ENCODE data around the gene DSCAML1. TPM values are rescaled to one million over a fixed set of nuclear protein-coding genes. Genes with fewer than 3 reads are reported as not detected.

Gene DSCAML1
- total RNA-seq, 2 experiments from 2014 or later = 0.42 to 1.4 TPM

DNA sequence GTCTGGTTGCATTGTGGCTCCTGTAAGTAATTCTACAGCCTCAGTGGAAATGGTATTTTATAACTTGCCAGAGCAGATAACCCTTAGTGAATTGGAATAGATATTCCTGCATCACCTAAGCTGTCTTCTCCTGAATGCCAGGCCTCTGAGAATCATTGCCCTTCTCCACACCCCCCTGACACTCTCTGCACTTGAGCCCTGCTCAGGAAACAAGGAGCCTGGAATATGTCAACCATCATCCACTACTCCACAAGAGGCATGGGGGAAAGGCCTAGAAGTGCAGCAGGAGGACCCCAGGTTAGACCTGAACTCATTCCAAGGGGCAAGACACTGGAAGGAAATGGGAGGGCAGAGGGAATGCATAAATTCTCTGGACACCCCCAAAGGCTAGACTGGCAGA lies 72.4 kb downstream of the DSCAML1 start:
- peaks cover 12% of the 10 kb centered on the region for H3K27me3 Mint-ChIP-seq
- no peaks in the 10 kb centered on the region for H3K9me3 Mint-ChIP-seq (ENCODE audit: low read depth)
- no peak overlapping the region for H3K4me3 Mint-ChIP-seq
- CTCF ChIA-PET = no interaction called here
- DNase-seq (no peak), ATAC-seq (no peak)
- H3K27ac Mint-ChIP-seq = no peak overlapping the region
- H3K4me1 Mint-ChIP-seq = no peaks in the 10 kb centered on the region
- no peaks in the 10 kb centered on the region for H3K36me3 Mint-ChIP-seq

DNA sequence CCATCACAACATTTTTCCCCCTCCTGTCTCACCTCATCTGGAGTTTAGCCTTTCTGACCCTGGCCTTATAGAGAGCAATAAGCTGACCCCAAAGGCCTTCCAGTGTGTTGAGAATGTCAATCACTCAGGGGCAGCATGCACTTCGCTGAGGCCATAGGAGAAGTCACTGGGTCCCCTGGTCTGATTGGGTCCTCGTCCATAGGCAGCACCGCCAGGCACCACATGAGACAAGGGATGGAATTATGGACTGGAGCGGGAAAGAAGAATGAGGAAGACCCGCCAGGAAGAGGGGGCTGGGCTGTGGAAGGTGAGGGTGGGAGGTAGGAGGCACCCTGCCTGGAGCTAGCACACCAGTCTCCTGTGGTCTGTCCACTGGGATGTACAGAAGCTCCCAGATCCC lies 72.9 kb downstream of the DSCAML1 start:
- no peak overlapping the region for H3K27ac Mint-ChIP-seq
- H3K27me3 Mint-ChIP-seq = peaks cover 10% of the 10 kb centered on the region
- no peaks in the 10 kb centered on the region for H3K9me3 Mint-ChIP-seq (ENCODE audit: low read depth)
- H3K4me3 Mint-ChIP-seq = no peak overlapping the region
- DNase-seq = no peak
- CTCF ChIA-PET = no interaction called here
- no peak for ATAC-seq
- no peaks in the 10 kb centered on the region for H3K36me3 Mint-ChIP-seq
- H3K4me1 Mint-ChIP-seq = no peaks in the 10 kb centered on the region

DNA sequence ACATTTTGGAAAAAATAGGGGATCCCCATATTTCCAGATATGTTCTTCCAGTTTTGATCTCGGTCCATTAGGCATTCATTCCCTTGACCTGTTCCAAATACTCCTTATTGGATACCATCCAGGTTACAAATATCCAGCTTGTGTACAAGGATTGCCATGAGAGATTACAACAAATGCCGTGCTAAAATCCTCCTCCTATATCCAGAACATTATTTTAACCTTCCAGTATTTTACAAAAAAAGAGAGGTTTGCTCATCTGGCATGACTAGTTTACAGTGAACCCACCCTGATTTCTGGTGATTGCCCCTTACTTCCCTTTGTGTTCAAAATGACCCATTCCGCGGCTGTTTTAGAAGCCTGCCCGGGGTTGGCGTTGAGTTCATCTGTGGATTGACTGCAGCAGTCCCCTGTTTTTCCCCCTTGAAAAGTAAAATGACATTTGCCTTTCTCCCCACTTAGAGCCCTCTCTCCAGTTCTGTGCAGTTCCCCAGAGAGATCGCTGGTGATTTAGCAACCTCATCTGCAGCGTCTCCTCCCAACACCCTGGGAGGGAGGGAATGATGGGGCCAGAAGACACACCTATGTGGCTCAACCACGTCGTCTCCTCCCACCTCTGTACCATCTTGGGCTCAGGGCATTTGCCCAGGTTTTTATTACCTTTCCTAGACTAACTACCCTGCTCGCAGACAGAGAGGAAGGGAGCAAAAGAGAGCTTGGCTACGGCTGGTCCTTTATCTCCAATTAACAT lies 73.6 kb downstream of the DSCAML1 start:
- H3K4me3 Mint-ChIP-seq = no peak overlapping the region
- no peak overlapping the region for H3K27ac Mint-ChIP-seq
- H3K27me3 Mint-ChIP-seq = peaks cover 12% of the 10 kb centered on the region
- ATAC-seq = no peak
- H3K9me3 Mint-ChIP-seq (ENCODE audit: low read depth) = no peaks in the 10 kb centered on the region
- no peak for DNase-seq
- no peaks in the 10 kb centered on the region for H3K4me1 Mint-ChIP-seq
- CTCF ChIA-PET = no interaction called here
- no peaks in the 10 kb centered on the region for H3K36me3 Mint-ChIP-seq

DNA sequence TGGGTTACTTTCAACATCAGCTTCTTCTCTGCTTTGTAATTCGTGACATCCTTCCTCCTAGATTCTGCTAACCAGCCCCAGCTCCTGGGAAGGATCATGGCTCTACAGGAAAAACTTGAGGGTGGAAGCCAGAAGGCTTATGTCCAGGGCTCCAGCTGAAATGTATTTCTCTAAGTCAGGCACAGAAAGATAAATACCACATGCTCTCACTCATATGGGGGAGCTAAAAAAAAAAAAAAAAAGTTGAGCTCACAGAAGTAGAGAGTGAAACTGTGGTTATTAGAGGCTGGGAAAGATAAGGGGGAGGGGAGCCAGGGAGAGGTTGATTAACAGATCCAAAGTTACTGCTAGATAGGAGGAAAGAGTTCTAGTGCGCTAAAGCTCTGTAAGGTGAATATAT lies 74.9 kb downstream of the DSCAML1 start:
- ATAC-seq (no peak), DNase-seq (no peak)
- CTCF ChIA-PET = interaction anchor here (0.7 kb wide), 1 partner anchor 10 kb away, joined by 4 read pairs; no protein-coding TSS in a partner anchor
- no peaks in the 10 kb centered on the region for H3K4me1 Mint-ChIP-seq
- H3K27ac Mint-ChIP-seq = no peak overlapping the region
- H3K27me3 Mint-ChIP-seq = peaks cover 6% of the 10 kb centered on the region
- H3K36me3 Mint-ChIP-seq = no peaks in the 10 kb centered on the region
- H3K4me3 Mint-ChIP-seq = no peak overlapping the region
- no peaks in the 10 kb centered on the region for H3K9me3 Mint-ChIP-seq (ENCODE audit: low read depth)

DNA sequence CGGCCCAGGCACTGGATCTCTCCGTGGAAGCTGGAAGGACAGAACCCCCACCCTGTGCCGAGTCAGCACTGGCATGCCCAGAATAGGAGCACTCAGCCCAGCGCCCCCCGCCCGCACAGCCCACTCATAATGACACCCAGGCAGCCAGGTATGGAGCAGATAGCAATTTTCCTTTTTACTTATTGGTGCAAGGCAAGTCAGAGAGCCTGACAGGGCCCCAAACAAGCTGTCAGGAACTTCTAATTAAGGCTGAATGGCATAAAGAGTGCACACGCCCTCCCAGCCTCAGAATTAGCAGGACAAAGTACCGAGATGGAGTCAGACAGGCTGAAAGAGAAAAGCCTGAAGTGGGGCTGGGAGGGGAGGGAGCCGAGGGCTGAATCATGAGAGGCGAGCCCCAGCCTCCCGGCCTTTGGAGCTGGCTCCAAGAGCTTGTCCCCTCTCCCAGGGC lies 76.9 kb downstream of the DSCAML1 start:
- peaks cover 11% of the 10 kb centered on the region for H3K27me3 Mint-ChIP-seq

DNA sequence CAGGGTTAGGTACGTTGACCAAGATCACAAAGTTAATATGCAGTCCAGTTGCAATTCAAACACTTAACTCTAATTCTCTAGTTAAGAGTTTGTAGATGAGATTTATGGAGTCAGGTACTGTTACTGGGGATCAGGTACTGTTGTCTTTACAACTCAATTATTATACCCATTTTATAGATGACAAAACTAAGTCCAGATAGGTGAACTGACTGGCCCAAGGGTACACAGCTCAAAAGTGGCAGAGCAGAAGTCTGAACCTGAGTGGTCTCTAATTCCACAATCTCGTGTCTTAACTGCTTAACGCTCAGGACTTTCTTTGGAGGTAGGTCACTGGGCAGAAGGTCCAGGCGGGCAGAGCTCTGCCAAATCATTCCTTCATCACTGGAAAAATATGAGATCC lies 77.5 kb downstream of the DSCAML1 start:
- Mint-ChIP-seq H3K27ac (no peak overlapping the region), H3K9me3 (ENCODE audit: low read depth) (no peaks in the 10 kb centered on the region), H3K36me3 (no peaks in the 10 kb centered on the region), H3K4me1 (no peaks in the 10 kb centered on the region), H3K4me3 (no peak overlapping the region), H3K27me3 (peaks cover 12% of the 10 kb centered on the region)
- ATAC-seq (no peak), DNase-seq (no peak)
- CTCF ChIA-PET = interaction anchor here (1.6 kb wide), 1 partner anchor 24 kb away, joined by 3 read pairs; no protein-coding TSS in a partner anchor

More for the DNA sequence above, 76.9 kb downstream of the DSCAML1 start:
- H3K4me3 Mint-ChIP-seq = no peak overlapping the region
- no peak overlapping the region for H3K27ac Mint-ChIP-seq
- CTCF ChIA-PET = interaction anchor here (1.6 kb wide), 1 partner anchor 24 kb away, joined by 3 read pairs; no protein-coding TSS in a partner anchor
- no peaks in the 10 kb centered on the region for H3K36me3 Mint-ChIP-seq
- no peaks in the 10 kb centered on the region for H3K9me3 Mint-ChIP-seq (ENCODE audit: low read depth)
- ATAC-seq = no peak
- no peaks in the 10 kb centered on the region for H3K4me1 Mint-ChIP-seq
- DNase-seq = no peak

DNA sequence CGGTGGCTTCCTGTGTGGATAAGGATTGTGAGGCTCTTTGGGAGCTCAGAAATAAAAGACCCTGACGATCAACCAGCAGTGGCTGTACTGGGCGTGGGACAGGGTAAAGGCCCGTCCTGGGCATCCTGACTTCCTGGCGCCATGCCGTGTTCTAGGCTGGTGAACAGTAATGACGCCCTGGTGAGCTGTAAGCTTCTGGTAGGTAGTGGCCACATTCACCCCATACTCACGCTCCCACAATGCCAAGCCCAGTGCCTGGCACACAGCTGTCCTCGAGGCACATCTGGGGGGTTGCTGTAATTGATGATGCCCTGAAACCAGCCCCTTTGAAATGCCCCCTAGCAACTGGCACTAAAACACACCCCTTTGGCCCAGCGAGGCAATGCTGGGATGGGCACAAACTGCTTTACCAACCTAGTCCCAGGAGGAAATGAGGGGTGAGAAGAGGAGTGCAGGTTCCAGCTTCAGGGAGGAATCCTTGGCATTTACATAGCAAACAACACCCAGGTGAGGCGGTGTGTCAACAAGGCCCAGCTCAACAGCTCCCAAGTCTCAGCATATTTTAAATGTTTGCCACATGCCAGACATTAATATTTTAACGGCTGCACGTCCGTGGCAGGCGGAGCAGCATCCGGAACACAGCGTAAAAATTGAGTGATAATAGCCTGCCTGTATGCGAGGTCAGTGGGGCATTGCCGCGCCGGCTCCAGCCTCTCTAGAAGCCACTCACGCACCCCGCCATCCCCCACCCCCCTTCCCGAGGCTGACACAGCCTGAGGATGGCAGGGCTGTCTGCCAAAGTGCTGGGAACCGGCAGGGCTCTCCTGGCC lies 79.3 kb downstream of the DSCAML1 start:
- Mint-ChIP-seq H3K9me3 (ENCODE audit: low read depth) (no peaks in the 10 kb centered on the region), H3K4me3 (no peak overlapping the region), H3K27me3 (peaks cover 12% of the 10 kb centered on the region), H3K4me1 (no peaks in the 10 kb centered on the region), H3K27ac (no peak overlapping the region), H3K36me3 (no peaks in the 10 kb centered on the region)
- ATAC-seq = no peak
- DNase-seq = no peak
- CTCF ChIA-PET = no interaction called here

DNA sequence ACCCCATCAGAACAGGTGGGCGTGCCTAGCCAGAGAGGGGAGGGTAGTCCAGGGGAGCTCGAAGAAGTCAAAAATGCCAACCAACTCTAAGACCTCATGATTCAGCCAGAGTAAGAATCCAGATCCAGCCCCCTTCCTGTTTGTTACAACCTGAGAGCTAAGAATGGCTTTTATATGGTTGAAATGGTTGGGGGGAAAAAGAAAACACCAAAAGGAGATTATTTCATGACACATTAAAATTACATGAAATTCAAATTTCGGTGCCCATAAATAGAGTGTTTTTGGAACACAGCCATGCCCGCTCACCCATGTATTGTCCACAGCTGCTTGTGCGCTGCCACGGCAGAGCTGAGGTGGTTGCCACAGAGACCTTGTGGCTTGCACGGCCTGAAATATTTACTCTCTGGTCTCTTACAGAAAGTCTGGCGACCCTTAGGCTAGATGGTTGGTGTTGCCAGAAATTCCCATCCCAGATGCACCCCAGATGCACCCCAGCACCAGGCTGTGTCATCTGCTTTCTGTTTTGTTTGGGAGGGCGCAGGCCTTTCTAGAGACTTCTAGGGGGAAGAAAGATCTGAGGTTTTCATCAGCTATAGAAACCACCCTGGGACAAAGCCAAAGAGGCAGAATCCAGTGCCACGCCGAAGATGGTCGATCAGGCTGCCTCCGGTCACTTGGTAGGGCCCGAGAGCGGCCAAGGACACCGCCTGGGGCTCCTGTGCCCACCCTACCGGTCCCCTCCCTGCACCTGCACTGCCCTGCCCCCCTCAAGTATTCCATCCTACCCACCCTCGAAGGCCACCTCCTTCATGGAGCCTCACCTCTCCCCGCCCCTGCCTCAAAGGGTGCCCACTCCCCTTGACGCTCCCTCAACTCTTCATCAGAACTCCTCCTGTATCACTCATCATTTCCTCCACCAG lies 80.2 kb downstream of the DSCAML1 start:
- no peak overlapping the region for H3K4me3 Mint-ChIP-seq
- H3K9me3 Mint-ChIP-seq (ENCODE audit: low read depth) = no peaks in the 10 kb centered on the region
- DNase-seq (no peak), ATAC-seq (no peak)
- no peaks in the 10 kb centered on the region for H3K4me1 Mint-ChIP-seq
- no peak overlapping the region for H3K27ac Mint-ChIP-seq
- peaks cover 9% of the 10 kb centered on the region for H3K27me3 Mint-ChIP-seq
- no peaks in the 10 kb centered on the region for H3K36me3 Mint-ChIP-seq
- CTCF ChIA-PET = interaction anchor here (1.6 kb wide), 1 partner anchor 290 kb away, joined by 4 read pairs; no protein-coding TSS in a partner anchor

DNA sequence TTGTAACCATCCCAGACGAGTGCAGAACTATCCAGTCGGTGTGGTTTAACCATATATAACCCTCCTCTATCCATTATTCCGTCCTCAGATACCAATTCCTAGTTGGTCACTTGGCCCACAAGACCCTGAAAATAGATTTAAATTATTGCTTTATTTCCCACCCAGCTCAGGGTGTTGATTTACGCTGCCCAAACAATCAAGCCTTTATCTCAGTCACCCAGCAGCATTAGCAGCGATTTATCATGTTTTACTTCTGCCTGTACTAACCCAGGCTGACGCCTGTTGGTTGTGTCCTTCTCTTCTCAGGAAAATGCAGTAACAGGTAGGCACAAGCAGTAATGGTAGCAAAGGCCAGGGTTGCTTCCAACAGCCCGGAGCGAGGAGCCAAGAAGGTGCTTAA lies 81.2 kb downstream of the DSCAML1 start:
- H3K9me3 Mint-ChIP-seq (ENCODE audit: low read depth) = no peaks in the 10 kb centered on the region
- peaks cover 13% of the 10 kb centered on the region for H3K27me3 Mint-ChIP-seq
- ATAC-seq (no peak), DNase-seq (no peak)
- no peaks in the 10 kb centered on the region for H3K36me3 Mint-ChIP-seq
- no peaks in the 10 kb centered on the region for H3K4me1 Mint-ChIP-seq
- H3K27ac Mint-ChIP-seq = no peak overlapping the region
- H3K4me3 Mint-ChIP-seq = no peak overlapping the region
- CTCF ChIA-PET = interaction anchor here (1.6 kb wide), 1 partner anchor 289 kb away, joined by 4 read pairs; no protein-coding TSS in a partner anchor

DNA sequence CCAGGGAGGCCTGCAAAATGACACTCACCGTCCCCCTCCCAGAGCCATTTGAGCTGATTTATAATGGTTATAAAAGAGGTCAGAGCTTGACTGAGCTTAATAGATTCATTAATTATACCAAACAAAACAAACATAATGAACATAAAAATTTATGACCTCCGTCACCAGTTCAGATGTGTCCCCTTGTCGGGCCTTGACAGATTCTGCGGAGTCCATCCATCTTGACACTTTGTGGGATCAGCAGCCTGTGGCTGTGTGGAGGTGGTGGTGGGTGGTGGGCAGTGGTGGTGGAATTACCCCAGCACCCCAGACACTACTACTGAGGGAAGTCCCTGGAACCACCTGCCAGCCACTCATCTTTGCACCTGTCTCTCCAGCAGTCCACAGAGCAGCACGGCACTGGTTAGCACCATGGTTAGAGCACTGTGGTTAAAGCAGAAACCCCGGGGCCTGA lies 83.5 kb downstream of the DSCAML1 start:
- ATAC-seq = no peak
- peaks cover 17% of the 10 kb centered on the region for H3K27me3 Mint-ChIP-seq
- H3K4me3 Mint-ChIP-seq = no peak overlapping the region
- CTCF ChIA-PET = interaction anchor here (1.8 kb wide), 1 partner anchor 17 kb away, joined by 5 read pairs; no protein-coding TSS in a partner anchor
- no peaks in the 10 kb centered on the region for H3K4me1 Mint-ChIP-seq
- H3K9me3 Mint-ChIP-seq (ENCODE audit: low read depth) = no peaks in the 10 kb centered on the region
- H3K27ac Mint-ChIP-seq = no peak overlapping the region
- DNase-seq = no peak
- H3K36me3 Mint-ChIP-seq = no peaks in the 10 kb centered on the region

DNA sequence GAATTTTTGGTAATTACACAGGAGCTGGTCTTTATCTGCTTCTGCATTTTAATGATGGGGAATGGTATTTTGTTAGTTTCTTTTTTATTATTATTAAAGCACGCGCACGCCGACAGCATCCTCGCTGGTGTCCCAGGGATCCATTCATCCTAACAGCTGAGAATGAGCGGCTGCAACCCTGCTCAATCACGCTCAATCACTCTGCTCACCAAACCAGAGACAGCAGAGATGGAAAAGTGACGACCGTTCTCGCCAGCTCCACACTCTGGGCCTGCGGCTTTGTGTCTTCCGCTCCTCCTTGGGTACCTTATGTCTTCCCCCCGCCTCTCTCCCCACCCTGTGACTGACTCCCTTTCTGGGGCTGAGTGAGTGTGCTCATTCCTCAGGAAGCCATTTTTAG lies 84.5 kb downstream of the DSCAML1 start:
- peaks cover 25% of the 10 kb centered on the region for H3K27me3 Mint-ChIP-seq
- ATAC-seq (no peak), DNase-seq (no peak)
- no peak overlapping the region for H3K27ac Mint-ChIP-seq
- CTCF ChIA-PET = interaction anchor here (1.8 kb wide), 1 partner anchor 16 kb away, joined by 5 read pairs; no protein-coding TSS in a partner anchor
- H3K4me1 Mint-ChIP-seq = no peaks in the 10 kb centered on the region
- no peaks in the 10 kb centered on the region for H3K9me3 Mint-ChIP-seq (ENCODE audit: low read depth)
- no peaks in the 10 kb centered on the region for H3K36me3 Mint-ChIP-seq
- H3K4me3 Mint-ChIP-seq = no peak overlapping the region

DNA sequence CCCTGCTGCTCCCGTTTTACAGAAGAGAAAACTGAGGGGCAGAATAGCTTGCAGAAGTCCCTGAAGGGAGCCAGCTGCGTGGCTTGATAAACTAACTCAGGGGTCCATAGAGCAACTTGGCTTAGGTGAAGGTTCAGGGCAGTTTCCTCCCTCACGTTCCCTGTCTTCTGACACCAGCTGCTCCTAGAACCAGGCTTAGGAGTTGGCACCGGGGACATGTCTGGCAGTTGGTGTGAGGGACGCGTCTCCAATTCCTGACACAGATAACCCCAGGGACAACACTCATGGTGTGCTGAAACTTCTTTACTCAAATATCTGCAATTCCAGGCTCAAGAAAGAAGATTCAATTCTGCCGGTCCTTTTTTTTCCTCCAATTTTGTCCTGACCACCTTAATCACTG lies 85.7 kb downstream of the DSCAML1 start:
- H3K36me3 Mint-ChIP-seq = no peaks in the 10 kb centered on the region
- no peak for DNase-seq
- peaks cover 25% of the 10 kb centered on the region for H3K27me3 Mint-ChIP-seq
- H3K4me1 Mint-ChIP-seq = no peaks in the 10 kb centered on the region
- H3K27ac Mint-ChIP-seq = no peak overlapping the region
- no peaks in the 10 kb centered on the region for H3K9me3 Mint-ChIP-seq (ENCODE audit: low read depth)
- no peak overlapping the region for H3K4me3 Mint-ChIP-seq
- ATAC-seq = no peak
- CTCF ChIA-PET = no interaction called here

DNA sequence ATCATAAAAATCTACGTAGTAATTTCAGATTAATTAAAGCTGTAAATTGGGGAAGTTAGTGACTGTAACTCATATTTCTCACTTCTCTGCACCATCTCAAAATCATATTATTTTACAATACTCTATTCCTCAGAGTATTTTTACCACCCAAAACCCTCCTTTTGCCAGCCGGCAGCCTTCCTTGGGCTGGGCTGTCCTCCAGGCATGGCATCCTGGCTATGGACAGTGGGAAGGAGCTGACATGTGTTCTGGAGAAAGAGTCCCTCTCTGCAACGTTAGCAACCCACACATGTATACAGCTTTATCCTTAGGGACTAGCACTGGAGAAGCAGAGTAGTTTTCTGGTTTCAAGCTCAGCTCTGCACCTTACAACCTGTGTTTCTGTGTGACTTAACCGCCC lies 86.8 kb downstream of the DSCAML1 start:
- H3K27me3 Mint-ChIP-seq = peaks cover 24% of the 10 kb centered on the region
- H3K4me1 Mint-ChIP-seq = no peaks in the 10 kb centered on the region
- no peak overlapping the region for H3K4me3 Mint-ChIP-seq
- no peak for ATAC-seq
- H3K36me3 Mint-ChIP-seq = no peaks in the 10 kb centered on the region
- no peak for DNase-seq
- no peak overlapping the region for H3K27ac Mint-ChIP-seq
- CTCF ChIA-PET = no interaction called here
- H3K9me3 Mint-ChIP-seq (ENCODE audit: low read depth) = no peaks in the 10 kb centered on the region
